ENCODE data around the gene CEP70. TPM values are rescaled to one million over a fixed set of nuclear protein-coding genes. Genes with fewer than 3 reads are reported as not detected.
"Not testable (repeated sequence)": the region's sequence is repeated elsewhere in the genome, so short reads cannot be mapped to it uniquely, and the experiment has no call there.

CEP70 gene
- total and polyA plus RNA-seq, 9 donors: 12.4 to 101 (median 64.3) TPM

- TF ChIP-seq POLR2A (IDR thresholded peaks at IDR 0.05) (peak; percentile 22), CTCF (IDR thresholded peaks at IDR 0.05) (no peak)
- Histone ChIP-seq H3K9me3 (no peaks in the 10 kb centered on the region), H3K4me3 (peak within 1 kb of the TSS; percentile 83), H3K27me3 (no peaks in the 10 kb centered on the region), H3K36me3 (no peaks in the 10 kb centered on the region), H3K27ac (peak within 1 kb of the TSS; percentile 91 to 98), H3K4me1 (ENCODE audit: insufficient read depth) (no peaks in the 10 kb centered on the region)
- peak; percentile 63 to 85 (median 73) for DNase-seq
- intact Hi-C loops (cut with DNase I): loop anchor here in 2 of 4 donors (5.0 to 10.0 kb wide), 2 partner anchors 226 to 309 kb away; partner anchors contain the start of gene PIK3CB (in 1 of the 2)
- WGBS, 3 donors: 1 to 3% (median 2%) methylated on average over 59 to 68 of the region's 68 CpGs
These were observed 14.5 kb upstream of the CEP70 start, which contains the start of gene FAIM for GRCh38 chr3:138608322-138609135. FAIM (plus strand) TSS chr3:138608771; CDS start chr3:138619727, 10,956 bp downstream.

- H3K4me1 ChIP-seq (ENCODE audit: insufficient read depth); H3K27me3 ChIP-seq; H3K36me3 ChIP-seq; H3K9me3 ChIP-seq; DNase-seq; H3K4me3 ChIP-seq; H3K27ac ChIP-seq: not testable (repeated sequence)
- intact Hi-C loops (cut with DNase I): loop anchor here in 1 of 4 donors (10.0 kb wide), 1 partner anchor 231 kb away; the partner anchor contains the start of gene PIK3CB
- 96 to 99% (median 97%) methylated on average over 5 of the region's 5 CpGs for WGBS, 3 donors
These were observed 10.1 kb upstream of the CEP70 start for GRCh38 chr3:138604106-138604595.

- intact Hi-C loops (cut with DNase I): loop anchor here in 1 of 4 donors (10.0 kb wide), 1 partner anchor 233 kb away; the partner anchor contains the start of gene PIK3CB
- 60 to 71% (median 68%) methylated on average over 2 of the region's 2 CpGs for WGBS, 3 donors
- H3K36me3 ChIP-seq: not testable (repeated sequence)
These were observed 7.6 kb upstream of the CEP70 start for GRCh38 chr3:138601661-138602060.

GRCh38 chr3:138600100-138600745, 6.2 kb upstream of the CEP70 start:
- Histone ChIP-seq H3K27me3 (no peaks in the 10 kb centered on the region), H3K9me3 (no peaks in the 10 kb centered on the region), H3K4me3 (no peak overlapping the region), H3K27ac (no peak overlapping the region), H3K4me1 (ENCODE audit: insufficient read depth) (no peaks in the 10 kb centered on the region), H3K36me3 (no peaks in the 10 kb centered on the region)
- no peak for DNase-seq
- no peak for TF ChIP-seq EP300 (IDR thresholded peaks at IDR 0.05)
- TF ChIP-seq POLR2A (IDR thresholded peaks at IDR 0.05): no peak
- TF ChIP-seq CTCF (IDR thresholded peaks at IDR 0.05): no peak
- intact Hi-C loops (cut with DNase I): loop anchor here in 1 of 4 donors (10.0 kb wide), 1 partner anchor 235 kb away; the partner anchor contains the start of gene PIK3CB
- 74 to 82% (median 78%) methylated on average over 8 of the region's 8 CpGs for WGBS, 3 donors

More at GRCh38 chr3:138601661-138602060, 7.6 kb upstream of the CEP70 start:
- H3K4me1 ChIP-seq (ENCODE audit: insufficient read depth); H3K27ac ChIP-seq; H3K4me3 ChIP-seq; H3K27me3 ChIP-seq; H3K9me3 ChIP-seq; DNase-seq: not testable (repeated sequence)

- no peak for DNase-seq
- intact Hi-C loops (cut with DNase I): no loop called here
- Histone ChIP-seq H3K36me3 (no peaks in the 10 kb centered on the region), H3K4me3 (no peak overlapping the region), H3K27ac (no peak overlapping the region), H3K9me3 (no peaks in the 10 kb centered on the region), H3K27me3 (no peaks in the 10 kb centered on the region), H3K4me1 (ENCODE audit: insufficient read depth) (no peaks in the 10 kb centered on the region)
- no peak for TF ChIP-seq CTCF (IDR thresholded peaks at IDR 0.05)
- no peak for TF ChIP-seq EP300 (IDR thresholded peaks at IDR 0.05)
- TF ChIP-seq POLR2A (IDR thresholded peaks at IDR 0.05): no peak
- WGBS, 3 donors: 93 to 98% (median 93%) methylated on average over 3 of the region's 3 CpGs
These were observed 4.5 kb upstream of the CEP70 start for GRCh38 chr3:138598534-138598933.

GRCh38 chr3:138597186-138597976, 3.3 kb upstream of the CEP70 start:
- 81 to 91% (median 86%) methylated on average over 6 of the region's 6 CpGs for WGBS, 3 donors
- intact Hi-C loops (cut with DNase I): not testable (repeated sequence)

More at GRCh38 chr3:138597186-138597976, 3.3 kb upstream of the CEP70 start:
- not testable (repeated sequence) for H3K36me3 ChIP-seq; H3K27me3 ChIP-seq; H3K27ac ChIP-seq; DNase-seq; H3K4me3 ChIP-seq; H3K4me1 ChIP-seq (ENCODE audit: insufficient read depth); H3K9me3 ChIP-seq
